HG03064 (cell line): ENCODE measurements around the gene RP9.
A peak's percentile ranks its signal among the peaks of the same experiment; 100 is the strongest.

ENCODE experiments used
- ATAC-seq: cut with Tn5 transposase; IDR thresholded peaks from one replicate; pipeline ENCODE4 v1.9.1; 2021; ENCODE audit warnings: low read depth; ENCODE audit not compliant: unreplicated experiment

Gene RP9

GRCh38 chr7:33109005-33109757, at the start of gene RP9:
TSS of gene RP9 (minus strand) at chr7:33109404. CDS start at chr7:33109372, 32 bp downstream.
- ATAC-seq = peak; percentile 87

- no peak for ATAC-seq
Observed at GRCh38 chr7:33157781-33158180, 48.6 kb upstream of the RP9 start.

GRCh38 chr7:33157311-33157710, 48.1 kb upstream of the RP9 start:
- ATAC-seq = no peak

- no peak for ATAC-seq
Observed at GRCh38 chr7:33156441-33156840, 47.2 kb upstream of the RP9 start.

GRCh38 chr7:33155811-33156210, 46.6 kb upstream of the RP9 start:
- ATAC-seq = no peak

GRCh38 chr7:33152087-33152486, 42.9 kb upstream of the RP9 start:
- ATAC-seq = no peak

GRCh38 chr7:33145156-33145555, 36.0 kb upstream of the RP9 start:
- ATAC-seq = no peak

GRCh38 chr7:33143996-33144718, 35.0 kb upstream of the RP9 start:
- ATAC-seq = no peak

GRCh38 chr7:33142585-33142984, 33.4 kb upstream of the RP9 start:
- ATAC-seq = no peak

- no peak for ATAC-seq
Observed at GRCh38 chr7:33137103-33137502, 27.9 kb upstream of the RP9 start.

- no peak for ATAC-seq
Observed at GRCh38 chr7:33130184-33130583, 21.0 kb upstream of the RP9 start.

- no peak for ATAC-seq
Observed at GRCh38 chr7:33129806-33130153, 20.6 kb upstream of the RP9 start.

- ATAC-seq = peak; percentile 100
Observed at GRCh38 chr7:33128990-33129805, 20.0 kb upstream of the RP9 start, which contains the start of gene BBS9. TSS of gene BBS9 (plus strand) at chr7:33129564. CDS start at chr7:33146253, 16,689 bp downstream.

- no peak for ATAC-seq
Observed at GRCh38 chr7:33128631-33128989, 19.4 kb upstream of the RP9 start.

- no peak for ATAC-seq
Observed at GRCh38 chr7:33127085-33127484, 17.9 kb upstream of the RP9 start.

GRCh38 chr7:33118383-33118782, 9.2 kb upstream of the RP9 start:
- no peak for ATAC-seq

GRCh38 chr7:33114976-33115375, 5.8 kb upstream of the RP9 start:
- ATAC-seq = no peak

GRCh38 chr7:33111614-33112013, 2.4 kb upstream of the RP9 start:
- ATAC-seq = no peak

GRCh38 chr7:33109758-33110238, 594 bp upstream of the RP9 start:
- ATAC-seq = no peak

GRCh38 chr7:33108554-33109004, 625 bp downstream of the RP9 start:
- peak; percentile 9 for ATAC-seq
